Brain microvascular endothelial cell (primary cell): ENCODE data around the gene AKAP12.
A peak's percentile ranks its signal among the peaks of the same experiment; 100 is the strongest.

Experiments
- DNase-seq: peaks from one replicate; pipeline ENCODE4 v3.0.0-alpha.2; 2020
- H3K27ac ChIP-seq: fragments of 250-450 bp; sonication (Bioruptor Pico); 2 replicates; pipeline ENCODE4 v1.5.1; 2020; ENCODE audit warnings: mild to moderate bottlenecking, moderate library complexity
- H3K27me3 ChIP-seq: fragments of 250-450 bp; sonication (Bioruptor Pico); replicated peaks from 2 replicates; pipeline ENCODE4 v1.5.1; 2020; ENCODE audit warnings: mild to moderate bottlenecking
- H3K36me3 ChIP-seq: fragments of 250-450 bp; sonication (Bioruptor Pico); replicated peaks from 2 replicates; pipeline ENCODE4 v1.5.1; 2020; ENCODE audit warnings: mild to moderate bottlenecking
- H3K4me3 ChIP-seq: 2 replicates; pipeline ENCODE4 v1.5.1; 2011; ENCODE audit warnings: low read depth, mild to moderate bottlenecking, control low read depth, low read length, moderate library complexity
- in situ Hi-C: cut with HindIII; loops from 2 replicates; pipeline ENCODE4 v1.10.0; 2017; ENCODE audit warnings: low sequenced_read_pairs, low pct_ligation_motif_present
- TF ChIP-seq, protein P1 (sequence below): IDR thresholded peaks from 2 replicates; pipeline ENCODE4 v1.5.1; 2011; ENCODE audit warnings: low read depth, mild to moderate bottlenecking, moderate library complexity, low read length, control low read depth, inconsistent platforms; ENCODE audit errors: missing control alignments

The AKAP12 gene

DNA sequence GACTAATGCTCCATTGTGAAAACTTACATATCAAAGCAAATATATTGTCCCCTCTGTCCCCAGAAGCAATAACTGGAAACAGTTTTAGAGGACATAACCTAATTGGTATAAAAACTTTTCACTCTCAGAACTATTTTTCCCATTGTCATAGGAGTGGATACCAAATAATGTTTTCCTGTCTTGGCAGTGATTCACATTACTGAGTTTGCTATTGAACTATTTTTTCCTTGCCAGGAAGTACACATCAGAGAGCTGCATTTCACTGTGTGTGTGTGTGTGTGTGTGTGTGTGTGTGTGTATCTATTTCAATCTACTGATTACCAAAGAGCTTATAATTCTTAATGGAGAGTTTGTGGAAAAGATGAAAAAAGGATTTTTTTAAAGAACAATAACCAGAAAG, 45.4 kb downstream of the AKAP12 start:
- peak; percentile 47 for DNase-seq
- Histone ChIP-seq H3K36me3 (peaks cover 8% of the 10 kb centered on the region), H3K4me3 (no peak overlapping the region), H3K27me3 (no peaks in the 10 kb centered on the region), H3K27ac (peak overlapping the region; percentile 60)
- TF ChIP-seq, protein P1, sequence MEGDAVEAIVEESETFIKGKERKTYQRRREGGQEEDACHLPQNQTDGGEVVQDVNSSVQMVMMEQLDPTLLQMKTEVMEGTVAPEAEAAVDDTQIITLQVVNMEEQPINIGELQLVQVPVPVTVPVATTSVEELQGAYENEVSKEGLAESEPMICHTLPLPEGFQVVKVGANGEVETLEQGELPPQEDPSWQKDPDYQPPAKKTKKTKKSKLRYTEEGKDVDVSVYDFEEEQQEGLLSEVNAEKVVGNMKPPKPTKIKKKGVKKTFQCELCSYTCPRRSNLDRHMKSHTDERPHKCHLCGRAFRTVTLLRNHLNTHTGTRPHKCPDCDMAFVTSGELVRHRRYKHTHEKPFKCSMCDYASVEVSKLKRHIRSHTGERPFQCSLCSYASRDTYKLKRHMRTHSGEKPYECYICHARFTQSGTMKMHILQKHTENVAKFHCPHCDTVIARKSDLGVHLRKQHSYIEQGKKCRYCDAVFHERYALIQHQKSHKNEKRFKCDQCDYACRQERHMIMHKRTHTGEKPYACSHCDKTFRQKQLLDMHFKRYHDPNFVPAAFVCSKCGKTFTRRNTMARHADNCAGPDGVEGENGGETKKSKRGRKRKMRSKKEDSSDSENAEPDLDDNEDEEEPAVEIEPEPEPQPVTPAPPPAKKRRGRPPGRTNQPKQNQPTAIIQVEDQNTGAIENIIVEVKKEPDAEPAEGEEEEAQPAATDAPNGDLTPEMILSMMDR, result no peak
- in situ Hi-C loops, result no loop called here

DNA sequence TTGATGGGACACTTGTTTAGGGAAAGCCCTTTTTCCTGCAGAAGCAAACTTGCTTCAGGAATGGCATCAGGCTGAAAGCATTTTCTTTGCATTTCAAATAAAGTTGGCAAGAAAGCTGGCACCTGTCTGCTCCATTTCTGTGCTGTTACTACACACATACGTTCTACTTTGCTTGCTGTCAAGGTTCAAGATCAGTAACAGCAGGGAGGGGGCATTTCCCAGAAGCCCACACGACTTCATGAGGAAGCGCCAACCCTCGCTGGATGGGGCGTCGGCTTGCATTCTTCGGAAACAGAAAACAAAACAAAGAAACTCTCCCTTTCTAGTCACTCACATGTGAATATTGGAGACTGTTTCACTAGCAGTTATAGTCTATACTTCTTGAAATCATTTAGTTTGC, 46.4 kb downstream of the AKAP12 start:
- in situ Hi-C loops, result no loop called here
- TF ChIP-seq, protein P1, result no peak
- peaks cover 8% of the 10 kb centered on the region for H3K36me3 ChIP-seq
- no peak for DNase-seq
- no peaks in the 10 kb centered on the region for H3K27me3 ChIP-seq
- no peak overlapping the region for H3K4me3 ChIP-seq
- peak overlapping the region; percentile 10 for H3K27ac ChIP-seq

DNA sequence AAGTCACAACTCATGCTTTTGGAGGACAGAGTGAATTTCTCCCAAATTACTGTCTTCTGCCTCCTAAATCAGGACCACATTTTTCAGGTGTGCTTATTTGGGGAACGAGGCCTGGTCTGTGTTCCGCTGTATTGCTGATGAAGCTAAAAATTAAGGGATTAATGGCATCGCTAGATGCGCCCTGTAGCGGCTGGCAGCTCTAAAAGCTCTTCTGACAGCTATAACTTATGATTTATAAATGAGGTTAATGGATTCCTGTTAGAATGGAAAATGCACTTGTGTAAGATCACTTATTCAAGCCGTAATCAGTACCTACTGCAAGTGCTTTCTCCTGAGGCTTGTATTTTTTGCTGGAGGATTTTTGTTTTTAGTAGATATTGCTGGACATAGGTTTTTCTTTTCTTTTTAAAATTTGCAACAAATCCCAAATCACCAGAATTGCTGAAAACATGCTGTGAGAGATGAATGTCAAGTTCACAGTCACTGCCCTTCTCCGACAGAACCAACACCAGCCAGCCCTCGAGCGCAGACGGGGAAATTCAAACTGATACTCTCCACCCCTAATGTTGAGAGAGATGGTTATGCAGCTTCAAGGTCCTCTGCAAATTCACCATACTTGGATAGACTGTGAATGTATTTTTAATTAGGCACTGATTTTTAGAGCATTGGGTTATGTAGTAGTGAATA, 49.1 kb downstream of the AKAP12 start:
- H3K36me3 ChIP-seq, result peaks cover 7% of the 10 kb centered on the region
- H3K27me3 ChIP-seq, result no peaks in the 10 kb centered on the region
- no peak overlapping the region for H3K27ac ChIP-seq
- TF ChIP-seq, protein P1, result no peak
- no peak overlapping the region for H3K4me3 ChIP-seq
- in situ Hi-C loops, result no loop called here
- DNase-seq, result no peak

DNA sequence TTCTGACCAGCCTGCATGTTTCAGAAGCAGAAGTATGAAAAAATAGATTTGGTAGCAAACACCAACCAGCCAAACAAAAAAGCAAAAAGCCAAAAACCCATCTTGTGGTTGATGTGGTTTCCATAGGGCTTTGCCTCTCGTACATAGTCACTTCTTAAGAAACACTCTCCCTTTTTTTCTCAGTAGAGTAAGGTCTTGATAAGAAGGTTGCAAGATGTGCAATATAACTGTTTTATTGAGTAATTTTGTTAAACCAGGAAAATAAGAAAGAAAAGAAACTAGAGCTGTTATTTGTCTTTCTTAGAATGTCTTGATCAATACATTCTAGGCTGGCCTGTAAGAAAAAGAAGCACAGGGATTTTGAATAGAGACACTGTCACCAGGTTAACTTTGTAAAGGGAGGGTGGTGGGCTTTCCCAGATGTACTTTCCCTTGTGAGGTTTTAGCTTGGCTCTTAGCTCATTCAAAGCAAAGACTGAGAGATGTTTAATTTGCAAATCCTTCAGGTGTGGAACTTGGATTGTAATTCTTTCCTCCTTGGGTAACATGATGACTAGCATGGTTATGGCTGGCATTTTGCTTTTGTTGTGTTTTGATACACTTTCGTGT, 49.7 kb downstream of the AKAP12 start:
- H3K4me3 ChIP-seq, result no peak overlapping the region
- H3K27me3 ChIP-seq, result no peaks in the 10 kb centered on the region
- no peak for DNase-seq
- H3K27ac ChIP-seq, result no peak overlapping the region
- TF ChIP-seq, protein P1, result no peak
- H3K36me3 ChIP-seq, result peaks cover 2% of the 10 kb centered on the region
- in situ Hi-C loops, result no loop called here

DNA sequence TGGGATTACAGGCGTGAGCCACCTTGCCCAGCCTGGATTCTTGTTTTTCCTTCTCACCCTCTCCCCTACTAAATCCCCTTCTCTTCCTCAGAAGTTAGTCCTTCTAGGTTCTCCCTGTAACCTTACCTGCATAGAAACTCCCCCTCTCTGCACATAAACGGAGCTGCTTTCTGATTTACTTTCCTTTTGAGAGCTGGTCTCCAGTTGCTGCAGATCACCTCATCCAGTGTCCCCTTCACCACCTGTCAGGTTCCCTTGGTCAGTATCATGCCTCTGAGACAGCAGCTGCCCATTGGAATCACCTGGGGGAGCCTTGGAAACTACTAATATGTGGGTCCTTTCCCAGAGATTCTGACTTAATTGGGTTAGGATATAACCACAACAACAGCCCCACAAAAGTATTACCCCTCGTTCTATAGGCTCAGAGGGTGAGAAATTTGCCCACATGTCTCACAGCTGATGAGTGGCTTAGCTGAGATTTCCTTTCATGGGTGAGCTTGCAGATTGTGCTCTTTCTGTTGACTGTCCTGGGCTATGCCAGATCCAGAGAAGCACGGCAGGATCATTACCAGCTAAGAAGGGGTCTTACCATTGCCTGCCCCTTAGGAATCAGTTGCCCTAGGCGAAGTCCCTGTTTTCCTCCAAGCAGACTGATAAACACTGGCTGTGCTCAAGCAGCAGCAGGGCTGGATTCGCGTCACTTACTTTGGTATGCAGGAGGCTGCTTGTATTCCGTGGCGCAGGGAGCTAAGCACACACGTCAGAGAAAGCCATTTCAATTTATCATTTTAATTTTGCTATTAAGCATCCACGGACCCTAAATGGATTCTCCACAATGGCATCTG, 51.3 kb downstream of the AKAP12 start:
- DNase-seq, result peak; percentile 92
- TF ChIP-seq, protein P1, result no peak
- no peaks in the 10 kb centered on the region for H3K27me3 ChIP-seq
- in situ Hi-C loops, result no loop called here
- no peak overlapping the region for H3K4me3 ChIP-seq
- peak overlapping the region; percentile 76 for H3K27ac ChIP-seq
- peaks cover 2% of the 10 kb centered on the region for H3K36me3 ChIP-seq
